Right atrium auricular region (tissue), 2 donors: ENCODE data around the gene EGFL6. TPM values are rescaled to one million over a fixed set of nuclear protein-coding genes. Genes with fewer than 3 reads are reported as not detected.
"Not testable (repeated sequence)": the region's sequence is repeated elsewhere in the genome, so short reads cannot be mapped to it uniquely, and the experiment has no call there.

Experiments
- DNase-seq: peaks from one replicate; pipeline ENCODE4 v3.0.0-alpha.2; 2019; ENCODE audit warnings: low spot score
- H3K27ac ChIP-seq, 2 donors: fragments of 200-600 bp; sonication (generic); 1 replicate in 1 of 2; 2 replicates in 1 of 2; pipeline ENCODE4 v1.5.1; 2016 to 2019
- H3K27me3 ChIP-seq, 2 donors: fragments of 200-600 bp; sonication (generic); one replicate each; pipeline versions ENCODE4 v1.5.1 to v1.6.0; 2017 to 2019
- H3K36me3 ChIP-seq: fragments of 200-600 bp; sonication (generic); one replicate; pipeline ENCODE4 v1.5.1; 2016
- H3K4me1 ChIP-seq, 2 donors: fragments of 200-600 bp; sonication (generic); one replicate each; pipeline versions ENCODE4 v1.5.1 to v1.6.0; 2017 to 2019
- H3K4me3 ChIP-seq, 2 donors: fragments of 200-600 bp; sonication (generic); 1 replicate in 1 of 2; 2 replicates in 1 of 2; pipeline ENCODE4 v1.5.1; 2017 to 2019; ENCODE audit warnings: mild to moderate bottlenecking in 1 of 2, moderate library complexity in 1 of 2
- H3K9me3 ChIP-seq, 2 donors: fragments of 200-600 bp; sonication (generic); one replicate each; pipeline ENCODE4 v1.5.1; 2019
- CTCF ChIP-seq, 2 donors: fragments of 200-600 bp; sonication (generic); IDR thresholded peaks; one replicate each; pipeline ENCODE4 v1.5.1; 2019; ENCODE audit warnings: antibody characterized with exemption in 2 of 2
- total RNA-seq, 2 donors: library from RNA; depleted of rRNA; stranded (reverse); fragments of >200 nt; gene quantifications; one replicate each; pipeline ENCODE4 v1.1.0, GENCODE V29; 2016

Gene EGFL6
- total RNA-seq, 2 donors from 2014 or later, result not detected

- H3K36me3 ChIP-seq, result no peaks in the 10 kb centered on the region
- H3K9me3 ChIP-seq, result peaks cover 6 to 18% of the 10 kb centered on the region in 2 donors
- no peak for TF ChIP-seq CTCF (IDR thresholded peaks at IDR 0.05)
- DNase-seq, result no peak
- no peak overlapping the region for H3K27ac ChIP-seq
- no peak overlapping the region for H3K4me3 ChIP-seq
- H3K27me3 ChIP-seq, result no peaks in the 10 kb centered on the region
- H3K4me1 ChIP-seq, result no peaks in the 10 kb centered on the region
Measured at GRCh38 chrX:13638826-13639225, 69.4 kb downstream of the EGFL6 start.

- peaks cover 6 to 12% of the 10 kb centered on the region in 2 donors for H3K9me3 ChIP-seq
- H3K36me3 ChIP-seq, H3K27me3 ChIP-seq, H3K4me3 ChIP-seq, H3K27ac ChIP-seq, H3K4me1 ChIP-seq, DNase-seq: not testable (repeated sequence)
Measured at GRCh38 chrX:13641684-13642083, 72.3 kb downstream of the EGFL6 start.

- no peak overlapping the region for H3K4me3 ChIP-seq
- no peak for DNase-seq
- TF ChIP-seq CTCF (IDR thresholded peaks at IDR 0.05), result no peak
- H3K27me3 ChIP-seq, result no peaks in the 10 kb centered on the region
- H3K4me1 ChIP-seq, result no peaks in the 10 kb centered on the region
- H3K9me3 ChIP-seq, result no peaks in the 10 kb centered on the region
- H3K27ac ChIP-seq, result no peak overlapping the region
- H3K36me3 ChIP-seq, result no peaks in the 10 kb centered on the region
Measured at GRCh38 chrX:13645464-13646153, 76.2 kb downstream of the EGFL6 start.

- TF ChIP-seq CTCF (IDR thresholded peaks at IDR 0.05), result peak; percentile 17 to 72
- H3K9me3 ChIP-seq, result no peaks in the 10 kb centered on the region
- no peaks in the 10 kb centered on the region for H3K27me3 ChIP-seq
- no peak overlapping the region for H3K4me3 ChIP-seq
- DNase-seq, result no peak
- H3K36me3 ChIP-seq, result no peaks in the 10 kb centered on the region
- H3K4me1 ChIP-seq, result no peaks in the 10 kb centered on the region
- no peak overlapping the region for H3K27ac ChIP-seq
Measured at GRCh38 chrX:13646154-13646549, 76.8 kb downstream of the EGFL6 start.

- peak; percentile 82 for DNase-seq
- Histone ChIP-seq H3K9me3 (no peaks in the 10 kb centered on the region), H3K4me1 (peaks cover 0 to 8% of the 10 kb centered on the region in 2 donors), H3K27ac (peak overlapping the region; percentile 8 to 44), H3K4me3 (no peak overlapping the region), H3K36me3 (no peaks in the 10 kb centered on the region), H3K27me3 (no peaks in the 10 kb centered on the region)
- no peak for TF ChIP-seq CTCF (IDR thresholded peaks at IDR 0.05)
Measured at GRCh38 chrX:13647709-13648212, 78.4 kb downstream of the EGFL6 start.

GRCh38 chrX:13648336-13648735 lies 78.9 kb downstream of the EGFL6 start:
- peak overlapping the region in 1 of 2 donors; percentile 44 for H3K27ac ChIP-seq
- H3K4me1 ChIP-seq, H3K9me3 ChIP-seq, H3K36me3 ChIP-seq, H3K4me3 ChIP-seq, DNase-seq, H3K27me3 ChIP-seq: not testable (repeated sequence)

- Histone ChIP-seq H3K4me3 (no peak overlapping the region), H3K36me3 (no peaks in the 10 kb centered on the region), H3K9me3 (no peaks in the 10 kb centered on the region), H3K4me1 (peaks cover 0 to 17% of the 10 kb centered on the region in 2 donors), H3K27me3 (no peaks in the 10 kb centered on the region), H3K27ac (no peak overlapping the region)
- DNase-seq, result no peak
- no peak for TF ChIP-seq CTCF (IDR thresholded peaks at IDR 0.05)
Measured at GRCh38 chrX:13649838-13650237, 80.4 kb downstream of the EGFL6 start.
